Thyroid gland (tissue), 4 donors: ENCODE measurements around the gene TRH. TPM values are rescaled to one million over a fixed set of nuclear protein-coding genes. Genes with fewer than 3 reads are reported as not detected.
"Not testable (repeated sequence)": the region's sequence is repeated elsewhere in the genome, so short reads cannot be mapped to it uniquely, and the experiment has no call there.

Experiments used
- DNase-seq, 2 donors: peaks; one replicate each; pipeline ENCODE4 v3.0.0-alpha.2; 2019
- H3K27ac ChIP-seq, 3 donors: fragments of 200-600 bp; sonication (generic); 1 replicate in 2 of 3; 2 replicates in 1 of 3; pipeline ENCODE4 v1.5.1; 2016 to 2019; ENCODE audit warnings: mild to moderate bottlenecking in 1 of 3, moderate library complexity in 1 of 3
- H3K27me3 ChIP-seq: fragments of 200-600 bp; sonication (generic); one replicate; pipeline ENCODE4 v1.5.1; 2019
- H3K36me3 ChIP-seq, 2 donors: fragments of 200-600 bp; sonication (generic); one replicate each; pipeline ENCODE4 v1.5.1; 2016 to 2019
- H3K4me1 ChIP-seq, 2 donors: fragments of 200-600 bp; sonication (generic); one replicate each; pipeline ENCODE4 v1.5.1; 2017 to 2019
- H3K4me3 ChIP-seq, 3 donors: fragments of 200-600 bp; sonication (generic); replicated peaks in 1 of 3; 1 replicate in 2 of 3; 2 replicates in 1 of 3; pipeline ENCODE4 v1.5.1; 2016; ENCODE audit warnings: mild to moderate bottlenecking in 1 of 3
- H3K9me3 ChIP-seq: fragments of 200-600 bp; sonication (generic); one replicate; pipeline ENCODE4 v1.5.1; 2017
- POLR2A ChIP-seq, 2 donors: fragments of 450-650 bp; IDR thresholded peaks; one replicate each; pipeline ENCODE4 v1.6.1; 2017; ENCODE audit warnings: antibody characterized with exemption in 2 of 2, mild to moderate bottlenecking in 2 of 2, moderate library complexity in 1 of 2
- WGBS, 2 donors: methylation state at CpG; one replicate each; pipeline ENCODE4 v1.1.5; 2017; 5-methylcytosine and 5-hydroxymethylcytosine counted together
- intact Hi-C: fragments of 100-400 bp; cut with DNase I; formaldehyde crosslinking; loops from one replicate; pipeline ENCODE4 v1.15.1; 2023
- total RNA-seq, 4 donors: library from RNA; depleted of rRNA; stranded (reverse); fragments of >200 nt; gene quantifications; one replicate each; pipeline ENCODE4 v1.2.3, GENCODE V29; 2016
- TF ChIP-seq, protein P1 (sequence below), 6 experiments: fragments of 200-600 bp in 3 of 6; fragments of 450-650 bp in 3 of 6; sonication (generic) in 3 of 6; IDR thresholded peaks; one replicate each; pipeline ENCODE4 v1.5.1; 2016 to 2019; ENCODE audit warnings: antibody characterized with exemption in 6 of 6, mild to moderate bottlenecking in 2 of 6, inconsistent platforms in 1 of 6, moderate library complexity in 1 of 6

The TRH gene
- total RNA-seq, 4 donors from 2014 or later = 0.22 TPM; not detected in 3

DNA sequence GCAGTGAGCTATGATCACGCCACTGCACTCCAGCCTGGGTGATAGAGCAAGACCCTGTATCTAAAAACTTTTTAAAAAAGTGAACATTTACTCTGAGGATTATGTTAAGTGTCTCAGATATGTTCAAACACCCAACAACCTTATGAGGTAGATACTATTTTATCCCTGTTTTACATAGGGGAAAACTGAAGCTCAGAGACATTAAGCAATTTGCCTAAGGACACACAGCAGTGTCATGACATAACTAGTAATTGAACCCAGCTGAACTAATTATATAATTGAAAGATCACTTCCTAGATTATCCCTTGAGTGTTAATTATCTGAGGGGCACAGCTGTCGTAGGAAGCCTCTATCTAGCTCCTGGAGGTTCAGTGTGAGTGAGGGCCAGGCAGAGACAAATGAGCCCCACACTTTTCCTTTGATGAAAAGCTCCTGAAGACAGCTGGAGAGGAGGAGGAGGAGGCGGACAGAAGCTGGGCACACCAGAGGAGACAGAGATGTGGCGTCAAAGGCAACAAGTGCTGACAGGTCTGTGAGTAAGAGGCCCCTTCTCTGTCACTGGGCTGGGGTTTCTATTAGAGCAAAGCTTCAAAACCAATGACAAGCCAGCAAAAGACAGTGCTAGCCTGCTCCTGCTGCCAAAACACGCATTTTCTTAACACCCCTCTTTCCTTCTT lies 20.5 kb downstream of the TRH start:
- H3K4me1 ChIP-seq = no peaks in the 10 kb centered on the region
- H3K27me3 ChIP-seq = no peaks in the 10 kb centered on the region
- DNase-seq = no peak
- no peaks in the 10 kb centered on the region for H3K36me3 ChIP-seq
- no peaks in the 10 kb centered on the region for H3K9me3 ChIP-seq
- TF ChIP-seq, protein P1, sequence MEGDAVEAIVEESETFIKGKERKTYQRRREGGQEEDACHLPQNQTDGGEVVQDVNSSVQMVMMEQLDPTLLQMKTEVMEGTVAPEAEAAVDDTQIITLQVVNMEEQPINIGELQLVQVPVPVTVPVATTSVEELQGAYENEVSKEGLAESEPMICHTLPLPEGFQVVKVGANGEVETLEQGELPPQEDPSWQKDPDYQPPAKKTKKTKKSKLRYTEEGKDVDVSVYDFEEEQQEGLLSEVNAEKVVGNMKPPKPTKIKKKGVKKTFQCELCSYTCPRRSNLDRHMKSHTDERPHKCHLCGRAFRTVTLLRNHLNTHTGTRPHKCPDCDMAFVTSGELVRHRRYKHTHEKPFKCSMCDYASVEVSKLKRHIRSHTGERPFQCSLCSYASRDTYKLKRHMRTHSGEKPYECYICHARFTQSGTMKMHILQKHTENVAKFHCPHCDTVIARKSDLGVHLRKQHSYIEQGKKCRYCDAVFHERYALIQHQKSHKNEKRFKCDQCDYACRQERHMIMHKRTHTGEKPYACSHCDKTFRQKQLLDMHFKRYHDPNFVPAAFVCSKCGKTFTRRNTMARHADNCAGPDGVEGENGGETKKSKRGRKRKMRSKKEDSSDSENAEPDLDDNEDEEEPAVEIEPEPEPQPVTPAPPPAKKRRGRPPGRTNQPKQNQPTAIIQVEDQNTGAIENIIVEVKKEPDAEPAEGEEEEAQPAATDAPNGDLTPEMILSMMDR (IDR thresholded peaks at IDR 0.05) = no peak
- TF ChIP-seq POLR2A (IDR thresholded peaks at IDR 0.05) = no peak
- H3K27ac ChIP-seq = no peak overlapping the region
- intact Hi-C loops = no loop called here
- WGBS, 2 donors = 63 to 65% methylated on average over 5 of the region's 5 CpGs
- H3K4me3 ChIP-seq = no peak overlapping the region

DNA sequence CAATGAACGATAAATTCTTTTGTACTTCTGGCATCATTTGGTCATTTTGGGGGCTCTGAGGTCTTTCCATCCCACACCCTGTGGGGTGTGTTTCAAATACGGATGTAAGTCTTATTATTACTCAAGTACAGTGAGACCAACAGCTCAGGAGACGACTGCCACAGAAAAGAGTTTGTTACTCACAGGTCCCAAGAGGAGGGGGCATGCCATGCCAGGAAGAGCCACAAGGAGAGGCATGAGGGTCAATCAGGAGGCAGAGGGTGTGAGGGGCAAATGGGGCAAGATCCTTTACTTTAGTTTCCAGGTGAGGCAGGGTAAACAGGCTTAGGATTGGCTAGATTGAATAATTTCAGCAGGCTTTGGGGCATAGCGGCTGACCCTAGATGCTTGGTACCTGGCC lies 21.6 kb downstream of the TRH start:
- H3K27ac ChIP-seq = no peak overlapping the region
- H3K9me3 ChIP-seq = no peaks in the 10 kb centered on the region
- no peak overlapping the region for H3K4me3 ChIP-seq
- no peaks in the 10 kb centered on the region for H3K27me3 ChIP-seq
- TF ChIP-seq, protein P1 (IDR thresholded peaks at IDR 0.05) = no peak
- TF ChIP-seq POLR2A (IDR thresholded peaks at IDR 0.05) = no peak
- intact Hi-C loops = no loop called here
- H3K4me1 ChIP-seq = no peaks in the 10 kb centered on the region
- no peaks in the 10 kb centered on the region for H3K36me3 ChIP-seq
- DNase-seq = no peak
- WGBS, 2 donors = 92 to 94% methylated on average over 4 of the region's 4 CpGs

DNA sequence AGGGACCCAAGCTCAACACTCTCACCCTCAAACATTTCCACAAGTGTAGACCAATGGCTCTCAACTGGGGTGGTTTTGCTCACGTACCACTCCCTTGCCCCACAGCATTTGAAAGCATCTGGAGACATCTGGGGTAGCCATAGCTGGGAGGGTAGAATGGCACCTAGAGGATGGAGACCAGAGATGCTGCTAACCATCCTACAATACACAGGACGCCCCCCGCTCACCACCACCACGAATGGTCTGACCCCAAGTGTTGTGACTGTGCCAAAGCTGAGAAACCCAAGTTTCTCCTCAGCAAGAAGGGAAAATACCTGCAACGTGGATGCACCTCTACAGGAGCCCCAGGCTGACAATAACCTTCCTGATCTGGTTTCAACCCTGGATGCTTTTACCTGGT lies 24.7 kb downstream of the TRH start:
- 70 to 83% methylated on average over 5 of the region's 5 CpGs for WGBS, 2 donors
- H3K4me3 ChIP-seq, H3K4me1 ChIP-seq, H3K36me3 ChIP-seq, DNase-seq, H3K9me3 ChIP-seq, H3K27ac ChIP-seq, H3K27me3 ChIP-seq, intact Hi-C loops: not testable (repeated sequence)

DNA sequence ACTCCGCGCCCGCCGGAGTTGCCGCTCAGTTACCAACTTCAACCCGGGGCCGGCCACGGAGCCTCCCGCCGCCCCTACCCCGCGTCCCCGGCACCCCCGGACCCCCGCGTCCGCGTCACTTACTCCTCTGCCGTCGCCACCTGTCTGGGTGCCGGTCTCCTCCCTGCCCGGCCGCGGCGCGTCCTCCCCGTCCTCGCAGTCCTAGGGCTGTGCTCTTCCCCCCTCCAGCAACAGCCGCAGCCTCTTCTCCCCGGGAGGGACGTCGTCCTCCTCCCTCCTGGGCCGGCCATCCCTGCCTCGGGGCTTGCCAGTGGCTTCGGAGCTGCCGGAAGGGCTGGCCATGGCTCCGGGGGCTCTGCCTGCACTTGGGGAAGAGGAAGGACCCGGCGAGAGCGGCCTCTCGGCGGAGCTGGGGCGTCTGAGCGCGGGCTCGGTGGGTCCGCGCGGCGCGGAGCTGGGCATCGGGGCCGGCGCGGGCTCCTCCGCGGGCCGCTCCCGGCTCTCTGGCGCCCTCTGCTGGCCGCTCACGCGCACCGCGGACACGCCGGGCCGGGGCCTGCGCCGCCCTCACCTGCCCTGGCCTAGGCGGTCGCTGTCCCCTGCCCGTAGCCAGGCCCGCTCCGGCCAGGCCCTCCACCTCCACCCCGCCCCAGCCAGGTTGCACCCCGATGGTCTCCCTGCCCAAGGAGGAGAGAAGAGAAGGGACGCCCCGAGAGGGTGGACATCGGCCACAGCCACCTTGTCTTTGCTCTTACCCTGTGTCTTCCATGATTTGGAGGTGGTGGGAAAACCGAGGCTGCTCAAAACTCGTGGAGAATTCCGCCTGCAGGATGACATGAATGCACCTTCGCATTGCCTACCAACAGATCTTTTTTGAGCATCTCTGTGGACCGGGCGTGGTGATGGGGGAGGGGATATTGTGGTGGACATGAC lies 28.4 kb downstream of the TRH start:
- 50 to 56% methylated on average over 4 to 7 of the region's 86 CpGs for WGBS, 2 donors
- peak overlapping the region in 2 of 3 donors; percentile 21 to 31 for H3K4me3 ChIP-seq
- H3K4me1 ChIP-seq, intact Hi-C loops, H3K27me3 ChIP-seq, H3K36me3 ChIP-seq, H3K27ac ChIP-seq, H3K9me3 ChIP-seq: not testable (repeated sequence)
- DNase-seq = peak; percentile 50 to 54
- TF ChIP-seq, protein P1 (IDR thresholded peaks at IDR 0.05) = peak in 4 of 6 experiments; percentile 28 to 89 (median 88)

DNA sequence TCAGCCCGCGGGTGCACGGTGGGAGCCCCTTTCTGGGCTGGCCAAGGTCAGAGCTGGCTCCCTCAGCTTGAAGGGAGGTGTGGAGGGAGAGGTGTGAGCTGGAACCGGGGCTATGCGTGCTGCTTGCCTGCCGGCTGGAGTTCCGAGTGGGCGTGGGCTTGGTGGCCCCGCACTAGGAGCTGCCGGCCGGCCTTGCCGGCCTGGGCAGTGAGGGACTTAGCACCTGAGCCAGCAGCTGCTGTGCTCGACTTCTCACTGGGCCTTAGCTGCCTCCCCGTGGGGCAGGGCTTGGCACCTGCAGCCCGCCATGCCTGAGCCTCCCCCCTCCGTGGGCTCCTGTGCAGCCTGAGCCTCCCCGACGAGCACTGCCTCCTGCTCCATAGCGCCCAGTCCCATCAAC lies 36.0 kb downstream of the TRH start:
- H3K36me3 ChIP-seq = no peaks in the 10 kb centered on the region
- H3K4me1 ChIP-seq = no peaks in the 10 kb centered on the region
- intact Hi-C loops = no loop called here
- 78 to 91% methylated on average over 11 to 15 of the region's 19 CpGs for WGBS, 2 donors
- no peak overlapping the region for H3K27ac ChIP-seq
- no peak for TF ChIP-seq POLR2A (IDR thresholded peaks at IDR 0.05)
- TF ChIP-seq, protein P1 (IDR thresholded peaks at IDR 0.05) = no peak
- H3K4me3 ChIP-seq = no peak overlapping the region
- no peaks in the 10 kb centered on the region for H3K27me3 ChIP-seq
- no peaks in the 10 kb centered on the region for H3K9me3 ChIP-seq
- DNase-seq = no peak

DNA sequence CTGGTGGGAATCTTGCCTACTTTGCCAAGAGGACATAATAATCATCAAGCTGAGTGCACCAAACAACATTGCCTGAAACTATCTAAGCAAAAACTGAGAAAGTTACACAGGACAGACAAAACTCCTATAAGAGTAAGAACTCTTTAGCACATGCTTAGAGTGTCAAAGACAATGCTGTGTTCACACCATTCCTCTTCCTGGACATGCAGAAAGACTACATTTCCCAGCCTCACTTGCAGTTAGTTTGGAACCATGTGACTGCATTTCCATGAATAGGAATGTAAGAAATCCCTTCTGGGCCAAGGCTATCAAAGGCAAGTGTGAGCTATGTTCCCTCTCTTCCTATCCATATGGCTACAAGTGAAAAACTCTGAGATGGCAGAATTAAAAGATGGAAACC lies 37.6 kb downstream of the TRH start:
- H3K36me3 ChIP-seq, DNase-seq, H3K4me1 ChIP-seq, H3K27ac ChIP-seq, H3K27me3 ChIP-seq, H3K4me3 ChIP-seq, H3K9me3 ChIP-seq, intact Hi-C loops: not testable (repeated sequence)

DNA sequence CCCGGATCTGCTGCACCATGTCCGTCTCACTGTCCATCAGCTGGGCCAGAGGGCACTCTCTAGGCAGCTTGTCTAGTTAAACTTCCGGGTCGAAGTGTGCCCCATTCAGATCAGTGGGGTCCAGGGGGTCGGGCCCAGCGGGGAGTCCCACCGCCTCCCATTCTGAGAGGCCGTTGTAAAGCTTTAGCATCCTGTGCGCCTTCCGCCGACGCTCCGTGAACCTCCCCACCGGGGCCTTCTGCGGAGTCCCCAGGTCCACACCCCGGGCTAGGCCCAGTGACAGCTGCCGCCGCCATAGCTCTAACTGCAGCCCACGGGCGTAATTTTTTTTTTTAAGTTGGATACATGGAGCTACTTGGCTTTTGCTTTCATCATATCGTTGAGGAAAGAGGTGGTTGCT lies 38.7 kb downstream of the TRH start:
- H3K36me3 ChIP-seq, intact Hi-C loops, H3K9me3 ChIP-seq, H3K4me1 ChIP-seq, H3K27ac ChIP-seq, H3K4me3 ChIP-seq, DNase-seq, H3K27me3 ChIP-seq: not testable (repeated sequence)
- 90 to 94% methylated on average over 20 to 21 of the region's 21 CpGs for WGBS, 2 donors
